IMR-90 (cell line): ENCODE results near the gene MKKS. TPM values are rescaled to one million over a fixed set of nuclear protein-coding genes. Genes with fewer than 3 reads are reported as not detected.

Source experiments
- ATAC-seq: fragments of 200-7000 bp; cut with Tn5 transposase; 2 replicates; pipeline ENCODE4 v1.9.1; 2020; ENCODE audit warnings: low read depth, mild to moderate bottlenecking, moderate library complexity
- BruUV-seq: library from RNA; stranded (reverse); fragments of 400-500 nt; replicated peaks from 2 replicates; lab custom pipeline; 2021; lab: Mats Ljungman, UMichigan
- CTCF ChIA-PET: fragments of 300-600 bp; formaldehyde crosslinking; extraction: SDS; loops from one replicate; lab custom pipeline; 2021; ENCODE audit warnings: antibody characterized with exemption; lab: Yijun Ruan, JAX
- POLR2A ChIA-PET: fragments of 300-600 bp; sonication (Branson Sonifier 250); formaldehyde crosslinking; loops from one replicate; lab custom pipeline; 2022; ENCODE audit warnings: antibody characterized with exemption; ENCODE audit not compliant: unreplicated experiment; lab: Charles Lee
- DNase-seq: peaks from one replicate; pipeline ENCODE4 v3.0.0; 2013
- H2AFZ ChIP-seq: replicated peaks from 2 replicates; pipeline ENCODE3; 2013; ENCODE audit warnings: low read length, mild to moderate bottlenecking; ENCODE audit not compliant: poor library complexity
- H2AK5ac ChIP-seq: 2 replicates; pipeline ENCODE4 v1.6.1; 2013; ENCODE audit warnings: low read depth, low read length, inconsistent platforms
- H2AK9ac ChIP-seq: replicated peaks from 2 replicates; pipeline ENCODE3; 2013; ENCODE audit warnings: mild to moderate bottlenecking, low read depth, low read length, moderate library complexity; ENCODE audit not compliant: poor library complexity
- H2BK120ac ChIP-seq: 2 replicates; pipeline ENCODE4 v1.6.1; 2013; ENCODE audit warnings: low read depth, low read length, inconsistent platforms
- H2BK15ac ChIP-seq: 3 replicates; pipeline ENCODE4 v1.6.1; 2013; ENCODE audit warnings: low read depth, low read length, inconsistent platforms
- H2BK20ac ChIP-seq: 2 replicates; pipeline ENCODE4 v1.6.1; 2013; ENCODE audit warnings: low read depth, mild to moderate bottlenecking, inconsistent platforms, low read length, moderate library complexity
- H2BK5ac ChIP-seq: 2 replicates; pipeline ENCODE4 v1.6.1; 2013; ENCODE audit warnings: mild to moderate bottlenecking, low read depth, low read length, inconsistent platforms; ENCODE audit not compliant: poor library complexity, severe bottlenecking
- H3K14ac ChIP-seq: replicated peaks from 2 replicates; pipeline ENCODE4 v1.6.1; 2013; ENCODE audit warnings: low read depth, low read length, inconsistent platforms
- H3K18ac ChIP-seq: 2 replicates; pipeline ENCODE4 v1.6.1; 2013; ENCODE audit warnings: low read depth, low read length, control low read depth
- H3K23ac ChIP-seq: 2 replicates; pipeline ENCODE4 v1.6.1; 2013; ENCODE audit warnings: low read depth, low read length, inconsistent platforms
- H3K27ac ChIP-seq: 2 replicates; pipeline ENCODE4 v1.5.1; 2013; ENCODE audit warnings: mild to moderate bottlenecking, control low read depth, low read length; ENCODE audit not compliant: insufficient read depth
- H3K27me3 ChIP-seq: 2 replicates; pipeline ENCODE4 v1.6.1; 2013; ENCODE audit warnings: low read length; ENCODE audit not compliant: control insufficient read depth, insufficient read depth
- H3K36me3 ChIP-seq: 2 replicates; pipeline ENCODE4 v1.6.1; 2013; ENCODE audit warnings: low read length, mixed read lengths; ENCODE audit not compliant: control insufficient read depth, insufficient read depth
- H3K4ac ChIP-seq: 2 replicates; pipeline ENCODE4 v1.6.1; 2013; ENCODE audit warnings: low read depth, low read length, inconsistent platforms
- H3K4me1 ChIP-seq: 2 replicates; pipeline ENCODE4 v1.6.1; 2013; ENCODE audit warnings: low read length, mixed read lengths; ENCODE audit not compliant: control insufficient read depth, insufficient read depth
- H3K4me2 ChIP-seq: 2 replicates; pipeline ENCODE4 v1.6.1; 2013; ENCODE audit warnings: low read depth, mild to moderate bottlenecking, control low read depth, low read length, moderate library complexity
- H3K4me3 ChIP-seq: 2 replicates; pipeline ENCODE4 v1.5.1; 2013; ENCODE audit warnings: low read depth, mild to moderate bottlenecking, control low read depth, low read length, moderate library complexity; ENCODE audit not compliant: insufficient read depth
- H3K56ac ChIP-seq: 2 replicates; pipeline ENCODE4 v1.6.1; 2013; ENCODE audit warnings: low read length, inconsistent platforms; ENCODE audit not compliant: insufficient read depth; ENCODE audit errors: extremely low read depth
- H3K79me1 ChIP-seq, 2 experiments: 2 replicates each; pipeline ENCODE4 v1.6.1; 2013; ENCODE audit warnings: low read length in 2 of 2, inconsistent platforms in 1 of 2, low read depth in 1 of 2
- H3K9ac ChIP-seq: 2 replicates; pipeline ENCODE4 v1.6.1; 2013; ENCODE audit warnings: low read depth, low read length, control low read depth
- H3K9me1 ChIP-seq: 2 replicates; pipeline ENCODE4 v1.6.1; 2013; ENCODE audit warnings: low read length, inconsistent platforms; ENCODE audit not compliant: insufficient read depth
- H3K9me3 ChIP-seq: 2 replicates; pipeline ENCODE4 v1.6.1; 2013; ENCODE audit warnings: low read length; ENCODE audit not compliant: control insufficient read depth, insufficient read depth
- H4K20me1 ChIP-seq: 2 replicates; pipeline ENCODE4 v1.6.1; 2013; ENCODE audit warnings: low read length, inconsistent platforms; ENCODE audit not compliant: insufficient read depth
- H4K5ac ChIP-seq: 2 replicates; pipeline ENCODE4 v1.6.1; 2013; ENCODE audit warnings: mild to moderate bottlenecking, low read depth, low read length, control low read depth
- H4K8ac ChIP-seq, 2 experiments: 2 replicates each; pipeline ENCODE4 v1.6.1; 2013; ENCODE audit warnings: low read depth in 2 of 2, low read length in 2 of 2, control low read depth in 1 of 2, inconsistent platforms in 1 of 2
- H4K91ac ChIP-seq: 2 replicates; pipeline ENCODE4 v1.6.1; 2013; ENCODE audit warnings: low read depth, low read length, inconsistent platforms; ENCODE audit not compliant: insufficient read depth
- BHLHE40 ChIP-seq: fragments of 150-350 bp; IDR thresholded peaks from 2 replicates; pipeline ENCODE4 v1.6.1; 2016; ENCODE audit warnings: mild to moderate bottlenecking, low read depth, low read length
- WGBS, 2 experiments: methylation state at CpG; one replicate each; pipeline versions ENCODE4 v1.1.5 to v1.1.7; 2013; ENCODE audit warnings: missing lambda C conversion rate in 2 of 2; ENCODE audit not compliant: insufficient read length in 1 of 2; ENCODE audit errors: extremely low coverage in 2 of 2; 5-methylcytosine and 5-hydroxymethylcytosine counted together
- dilution Hi-C: fragments of 300-500 bp; cut with HindIII; formaldehyde crosslinking; loops from one replicate; pipeline ENCODE4 v1.14.3; 2018; ENCODE audit warnings: low sequenced_read_pairs; ENCODE audit not compliant: unreplicated experiment
- in situ Hi-C: fragments of 300-500 bp; cut with MboI; formaldehyde crosslinking; loops from 3 replicates; pipeline ENCODE4 v1.14.3; 2019; ENCODE audit warnings: low sequenced_read_pairs, inconsistent platforms, mixed read lengths
- intact Hi-C: fragments of 100-400 bp; cut with micrococcal nuclease; formaldehyde crosslinking; loops from 2 replicates; pipeline ENCODE4 v1.10.0; 2022
- polyA plus RNA-seq, 3 experiments: library from polyadenylated mRNA; depleted of rRNA; stranded (reverse); fragments of >200 nt; gene quantifications; 2 replicates each; pipeline ENCODE4 v1.2.3, GENCODE V29; 2012; ENCODE audit warnings: low replicate concordance in 1 of 3
- total RNA-seq: library from RNA; depleted of rRNA; stranded (reverse); fragments of >200 nt; gene quantifications from 2 replicates; pipeline ENCODE4 v1.2.3, GENCODE V29; 2012

MKKS gene
- total and polyA plus RNA-seq, 2 of the 4 experiments (the other 2 are of a cell fraction), result 6.9 to 7.5 TPM

DNA sequence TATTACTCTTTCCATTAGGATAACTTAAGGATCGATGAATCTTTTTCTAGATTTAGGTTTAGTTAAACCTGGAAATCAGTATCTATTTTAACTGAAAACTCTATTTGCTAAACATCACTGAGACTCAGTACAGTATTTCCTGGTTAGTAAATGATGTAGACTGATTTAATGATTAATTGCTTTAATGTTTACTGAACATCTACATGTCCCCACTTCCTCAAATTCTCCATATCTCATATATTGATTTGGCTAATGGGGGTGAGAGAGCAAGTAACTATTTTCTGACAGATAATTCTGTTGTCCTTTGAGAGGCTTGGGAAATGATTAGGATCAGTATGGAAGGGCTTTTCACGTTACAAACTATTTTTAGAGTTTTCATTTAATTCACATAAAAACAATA, 10.3 kb downstream of the MKKS start:
- no peak overlapping the region for H3K9ac ChIP-seq
- no peaks in the 10 kb centered on the region; the same call in 1 of the 2 replicates for H3K36me3 ChIP-seq
- dilution Hi-C loops (no loop called here), intact Hi-C loops (no loop called here), in situ Hi-C loops (no loop called here)
- H2BK120ac ChIP-seq, result no peak overlapping the region
- no peak overlapping the region for H3K4me3 ChIP-seq
- no peak for ATAC-seq
- no peak overlapping the region for H3K18ac ChIP-seq
- no peak overlapping the region for H2AFZ ChIP-seq
- H3K23ac ChIP-seq, result no peak overlapping the region
- H4K20me1 ChIP-seq, result peaks cover 8% of the 10 kb centered on the region; the same call in 1 of the 2 replicates
- no CpG with 5 or more reads among the region's 2 CpGs for WGBS, 2 experiments
- H3K9me3 ChIP-seq, result no peaks in the 10 kb centered on the region
- H4K5ac ChIP-seq, result no peak overlapping the region
- H4K91ac ChIP-seq, result no peak overlapping the region
- no peak overlapping the region for H3K4me2 ChIP-seq
- no peak overlapping the region for H3K4ac ChIP-seq
- H2BK15ac ChIP-seq, result no peak overlapping the region
- no peak for TF ChIP-seq BHLHE40
- no TSS peak for BruUV-seq
- no peak overlapping the region for H3K56ac ChIP-seq
- H2BK20ac ChIP-seq, result no peak overlapping the region
- CTCF ChIA-PET, result no interaction called here
- no peak for DNase-seq
- no peak overlapping the region for H2AK5ac ChIP-seq
- no peak overlapping the region for H2BK5ac ChIP-seq
- H3K4me1 ChIP-seq, result no peaks in the 10 kb centered on the region; the same call in 1 of the 2 replicates
- no peak overlapping the region for H3K27ac ChIP-seq
- no peak overlapping the region for H3K14ac ChIP-seq
- H2AK9ac ChIP-seq, result no peak overlapping the region
- peaks cover 2% of the 10 kb centered on the region; the same call in 1 of the 2 replicates for H3K9me1 ChIP-seq
- POLR2A ChIA-PET, result no interaction called here
- no peak overlapping the region for H4K8ac ChIP-seq
- H3K79me1 ChIP-seq, result peaks cover 26 to 52% of the 10 kb centered on the region in 2 experiments
- H3K27me3 ChIP-seq, result no peaks in the 10 kb centered on the region
